C4-2B (cell line): Measurements from ENCODE around the gene BTAF1.

ENCODE experiments used
- ZFX ChIP-seq: fragments of 450-650 bp; IDR thresholded peaks from 2 replicates; pipeline ENCODE4 v1.6.1; 2017
- TF ChIP-seq, protein P1 (sequence below): fragments of 450-650 bp; conservative IDR thresholded peaks from 2 replicates; pipeline ENCODE4 v1.5.1; 2017; ENCODE audit warnings: mild to moderate bottlenecking

DNA sequence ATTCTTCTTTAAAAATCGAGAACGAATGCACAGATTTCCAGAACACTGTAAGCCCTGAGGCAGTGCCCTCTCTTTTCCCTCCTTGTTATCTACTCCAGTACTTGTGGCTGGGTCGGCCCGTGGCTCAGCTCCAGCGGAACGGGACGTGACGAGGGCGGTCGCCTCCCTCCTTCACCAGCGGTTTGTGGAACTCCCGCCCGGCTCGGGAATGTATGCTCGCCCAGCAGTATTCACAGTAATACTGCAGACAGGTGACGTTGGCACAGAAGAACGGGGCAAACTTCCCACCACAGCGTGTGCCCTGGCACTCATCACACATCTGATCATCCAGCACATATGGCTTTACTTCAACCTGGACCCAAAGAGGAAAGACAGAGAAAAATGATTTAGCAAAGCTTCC, 128.5 kb downstream of the BTAF1 start:
- TF ChIP-seq, protein P1, sequence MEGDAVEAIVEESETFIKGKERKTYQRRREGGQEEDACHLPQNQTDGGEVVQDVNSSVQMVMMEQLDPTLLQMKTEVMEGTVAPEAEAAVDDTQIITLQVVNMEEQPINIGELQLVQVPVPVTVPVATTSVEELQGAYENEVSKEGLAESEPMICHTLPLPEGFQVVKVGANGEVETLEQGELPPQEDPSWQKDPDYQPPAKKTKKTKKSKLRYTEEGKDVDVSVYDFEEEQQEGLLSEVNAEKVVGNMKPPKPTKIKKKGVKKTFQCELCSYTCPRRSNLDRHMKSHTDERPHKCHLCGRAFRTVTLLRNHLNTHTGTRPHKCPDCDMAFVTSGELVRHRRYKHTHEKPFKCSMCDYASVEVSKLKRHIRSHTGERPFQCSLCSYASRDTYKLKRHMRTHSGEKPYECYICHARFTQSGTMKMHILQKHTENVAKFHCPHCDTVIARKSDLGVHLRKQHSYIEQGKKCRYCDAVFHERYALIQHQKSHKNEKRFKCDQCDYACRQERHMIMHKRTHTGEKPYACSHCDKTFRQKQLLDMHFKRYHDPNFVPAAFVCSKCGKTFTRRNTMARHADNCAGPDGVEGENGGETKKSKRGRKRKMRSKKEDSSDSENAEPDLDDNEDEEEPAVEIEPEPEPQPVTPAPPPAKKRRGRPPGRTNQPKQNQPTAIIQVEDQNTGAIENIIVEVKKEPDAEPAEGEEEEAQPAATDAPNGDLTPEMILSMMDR, result no peak
- no peak for TF ChIP-seq ZFX
